ENCODE data around the gene NADK2.
"Not testable (repeated sequence)": the region's sequence is repeated elsewhere in the genome, so short reads cannot be mapped to it uniquely, and the experiment has no call there.

Gene NADK2

DNA sequence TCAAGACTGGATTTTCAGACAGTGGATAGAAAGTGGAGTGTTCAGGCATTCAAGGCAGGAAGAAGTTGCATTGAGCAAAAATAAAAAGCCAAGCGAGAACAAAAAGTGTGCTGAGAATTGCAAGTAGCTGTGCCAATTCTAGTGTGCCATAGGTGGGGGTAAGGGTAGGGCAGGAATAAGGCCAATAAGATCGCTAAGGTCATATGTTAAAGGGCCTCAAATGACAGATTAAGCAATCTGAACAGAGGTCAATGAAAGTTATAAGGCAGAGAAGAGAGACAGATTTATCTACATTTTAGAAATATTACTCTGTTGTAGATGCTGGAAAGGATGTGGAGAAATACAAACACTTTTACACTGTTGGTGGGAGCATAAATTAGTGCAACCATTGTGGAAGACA, 36.4 kb downstream of the NADK2 start:
- no peak for DNase-seq

DNA sequence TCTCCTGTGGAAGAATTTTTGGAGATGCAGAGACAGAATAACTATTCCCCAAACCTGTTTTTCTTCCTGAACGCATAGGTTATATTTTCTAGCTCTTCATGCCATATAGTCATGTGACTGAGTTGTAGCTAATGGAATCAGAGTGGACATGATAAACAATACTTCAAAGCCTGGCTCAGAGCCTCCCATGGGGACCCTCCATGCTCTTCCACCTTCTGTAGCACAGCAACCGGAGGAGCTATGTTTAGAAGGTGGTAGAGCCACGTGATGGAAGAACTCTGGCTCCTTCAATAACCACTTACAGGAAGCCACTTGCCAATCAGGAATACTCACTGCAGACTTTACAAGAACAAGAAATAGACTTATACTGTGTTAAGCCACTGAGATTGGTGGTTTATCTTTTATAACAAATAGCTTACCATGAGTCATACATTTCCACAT, 39.2 kb downstream of the NADK2 start:
- no peak for DNase-seq

DNA sequence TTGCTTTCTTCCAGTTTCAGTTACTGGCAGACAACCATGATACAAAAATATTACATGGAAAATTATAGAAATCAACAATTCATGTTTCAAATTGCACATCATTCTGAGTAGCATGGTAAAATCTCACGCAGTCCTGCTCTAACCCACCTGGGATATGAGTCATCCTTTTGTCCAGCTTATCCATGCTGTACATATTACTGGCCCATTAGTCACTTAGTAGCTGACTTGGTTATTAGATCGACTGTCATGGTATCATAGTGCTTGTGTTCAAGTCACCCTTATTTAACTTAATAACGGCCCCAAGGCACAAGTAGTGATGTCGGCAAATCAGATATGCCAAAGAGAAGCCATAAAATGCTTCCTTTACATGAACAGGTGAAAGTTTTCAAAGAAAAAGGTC, 41.2 kb downstream of the NADK2 start:
- no peak for DNase-seq

DNA sequence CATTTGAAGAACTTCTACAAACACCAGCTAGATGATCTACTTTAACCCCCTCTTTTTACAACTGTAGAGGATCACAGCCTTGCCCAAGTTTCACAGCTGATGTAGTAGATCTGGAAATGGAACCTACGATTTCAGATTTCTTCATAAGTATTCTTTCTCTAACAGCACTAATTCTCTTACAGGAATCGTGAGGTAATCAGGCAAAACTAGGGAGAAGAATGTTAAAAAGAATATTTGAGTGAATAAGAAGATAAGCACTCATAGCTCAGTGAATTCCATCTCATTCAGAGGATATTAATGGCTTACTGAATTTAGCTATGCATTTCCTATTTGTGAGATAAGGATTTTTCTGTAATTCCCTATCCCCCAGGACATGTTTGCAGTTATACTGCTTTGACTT, 42.1 kb downstream of the NADK2 start:
- no peak for DNase-seq

DNA sequence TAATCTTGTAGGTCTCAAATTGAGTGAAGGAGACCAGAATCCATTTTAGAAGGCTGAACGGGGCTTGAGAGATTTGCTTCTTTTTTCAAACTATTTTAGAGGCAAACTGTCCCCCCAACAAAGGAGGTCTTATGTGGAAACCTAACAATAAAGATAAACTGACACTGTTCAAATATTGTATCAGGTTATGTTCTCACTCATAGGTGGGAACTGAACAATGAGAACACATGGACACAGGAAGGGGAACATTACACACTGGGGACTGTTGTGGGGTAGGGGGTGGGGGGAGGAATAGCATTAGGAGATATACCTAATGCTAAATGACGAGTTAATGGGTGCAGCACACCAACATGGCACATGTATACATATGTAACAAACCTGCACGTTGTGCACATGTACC, 42.9 kb downstream of the NADK2 start:
- not testable (repeated sequence) for DNase-seq

DNA sequence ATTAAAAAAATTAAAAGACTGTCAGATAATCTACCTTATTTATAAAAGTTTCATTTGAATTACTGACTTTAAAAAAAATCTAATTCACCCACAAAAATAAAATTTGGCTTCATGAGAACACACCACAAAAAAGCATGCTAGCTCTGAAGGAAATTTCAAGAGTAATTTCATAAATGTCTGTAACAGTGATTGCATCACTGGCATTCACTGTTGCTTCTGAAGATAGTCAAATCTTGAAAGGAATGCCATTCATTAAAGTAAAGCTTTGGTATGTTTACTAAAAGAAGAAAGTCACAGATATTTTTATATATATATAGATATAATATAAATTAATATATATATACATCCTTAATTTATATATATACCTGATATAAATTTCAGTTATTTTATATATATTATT, 43.4 kb downstream of the NADK2 start:
- DNase-seq = no peak

DNA sequence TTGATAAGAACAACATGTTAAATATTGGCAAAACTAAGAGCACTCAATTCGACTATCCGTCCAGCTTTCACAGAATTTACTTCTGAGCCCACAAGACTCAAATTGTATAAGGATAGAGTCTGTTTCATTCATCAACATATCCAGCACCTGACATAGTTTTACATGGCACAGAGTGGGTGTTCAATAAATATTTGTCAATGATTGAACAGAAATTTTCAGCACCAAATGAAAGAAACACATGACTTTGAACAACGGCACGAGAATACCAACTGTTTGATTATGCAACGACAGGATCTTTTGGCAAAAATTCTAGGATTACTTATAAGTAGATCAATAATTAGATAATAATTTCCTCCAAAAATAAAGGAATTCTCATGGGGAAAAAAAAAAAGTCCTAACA, 48.0 kb downstream of the NADK2 start:
- DNase-seq = no peak

DNA sequence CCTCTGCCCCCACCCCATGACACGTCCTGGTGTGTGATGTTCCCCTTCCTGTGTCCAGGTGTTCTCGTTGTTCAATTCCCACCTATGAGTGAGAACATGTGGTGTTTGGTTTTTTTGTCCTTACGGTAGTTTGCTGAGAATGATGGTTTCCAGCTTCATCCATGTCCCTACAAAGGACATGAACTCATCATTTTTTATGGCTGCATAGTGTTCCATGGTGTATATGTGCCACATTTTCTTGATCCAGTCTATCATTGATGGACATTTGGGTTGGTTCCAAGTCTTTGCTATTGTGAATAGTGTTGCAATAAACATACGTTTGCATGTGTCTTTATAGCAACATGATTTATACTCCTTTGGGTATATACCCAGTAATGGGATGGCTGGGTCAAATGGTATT, 57.3 kb downstream of the NADK2 start:
- DNase-seq = not testable (repeated sequence)

DNA sequence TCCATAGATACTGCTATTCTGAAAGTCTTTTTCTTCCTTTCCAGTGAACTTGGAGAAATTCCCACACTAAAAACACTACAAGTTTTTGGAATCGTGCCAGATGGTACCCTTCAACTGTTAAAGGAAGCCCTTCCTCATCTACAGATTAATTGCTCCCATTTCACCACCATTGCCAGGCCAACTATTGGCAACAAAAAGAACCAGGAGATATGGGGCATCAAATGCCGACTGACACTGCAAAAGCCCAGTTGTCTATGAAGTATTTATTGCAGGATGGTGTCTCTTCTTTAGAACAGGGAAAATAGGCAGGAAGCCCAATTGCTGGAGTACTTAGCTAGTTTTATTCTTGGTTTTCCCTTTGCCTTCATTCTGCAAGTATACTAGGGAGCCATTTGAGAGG, 60.0 kb downstream of the NADK2 start:
- DNase-seq = no peak

DNA sequence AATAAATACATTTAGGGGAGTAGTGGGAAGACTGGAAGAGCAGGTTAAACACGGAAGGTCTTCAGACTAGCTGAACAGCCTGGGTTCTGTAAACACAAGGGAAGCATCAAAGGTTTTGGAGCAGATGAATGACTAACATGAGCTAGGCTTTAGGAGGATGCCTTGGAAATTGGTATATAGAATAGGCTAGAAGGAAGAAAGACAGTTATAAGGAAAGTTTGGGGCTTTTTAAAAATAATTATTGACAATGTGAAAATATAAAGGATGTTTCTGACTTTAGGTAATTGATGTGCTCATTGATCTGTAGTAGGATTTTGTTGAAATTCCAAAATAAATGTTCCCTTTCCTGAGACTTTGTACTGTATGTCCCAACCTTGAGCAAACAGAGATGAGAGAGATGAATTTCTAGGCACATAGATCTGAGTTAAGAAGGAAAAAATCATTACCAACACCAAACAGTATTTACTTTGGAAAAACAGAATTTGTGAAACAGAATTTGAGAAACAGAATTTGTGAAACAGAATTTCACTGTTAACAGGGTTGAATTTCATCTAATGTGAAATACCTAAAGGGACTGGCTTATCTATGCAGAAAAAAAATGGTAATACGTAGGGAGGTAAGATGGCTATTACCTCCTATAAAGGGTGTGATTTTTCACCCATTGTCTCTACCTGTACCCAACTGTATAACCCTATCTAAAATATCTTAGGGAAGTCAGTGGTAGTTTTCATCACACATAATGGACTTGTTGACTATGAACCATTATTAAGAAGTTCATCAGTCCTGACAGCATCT, 61.0 kb downstream of the NADK2 start:
- DNase-seq = no peak

DNA sequence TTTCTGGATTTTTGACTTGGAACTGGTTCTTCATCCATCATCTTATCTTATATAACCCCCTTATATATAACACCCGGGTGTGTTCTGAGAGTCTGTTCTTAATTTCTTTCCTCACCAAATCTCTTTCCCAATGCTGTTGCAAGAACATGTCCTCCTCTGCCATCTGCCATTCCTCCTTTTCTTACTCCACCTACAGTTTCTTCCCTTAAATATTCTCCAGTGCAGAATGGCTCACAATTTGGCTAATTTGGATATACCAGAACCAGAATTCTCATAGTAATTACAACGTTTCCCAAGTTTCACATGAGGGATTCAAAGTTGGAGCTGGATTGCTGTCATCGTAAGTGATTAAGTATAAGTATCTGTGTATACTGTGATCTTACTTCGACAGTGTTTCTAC, 61.8 kb downstream of the NADK2 start:
- DNase-seq = no peak

DNA sequence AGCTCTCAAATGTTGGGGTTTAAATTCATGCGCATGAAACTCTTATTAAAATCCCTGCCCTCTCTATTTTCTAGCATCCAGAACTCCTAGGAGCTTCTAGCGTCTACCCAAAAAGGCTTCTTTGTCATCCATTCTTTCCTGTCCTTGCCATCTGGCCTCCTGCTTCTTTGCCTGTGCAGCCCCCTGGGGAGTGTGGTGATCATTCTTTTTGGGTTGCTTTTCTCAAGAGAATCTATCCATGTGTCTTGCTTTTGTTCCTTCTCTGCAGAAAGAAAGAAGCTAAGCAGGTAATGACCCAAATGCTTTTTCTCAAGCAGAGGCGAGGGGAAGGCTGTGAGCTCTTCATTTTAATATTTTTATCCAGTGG, 63.2 kb downstream of the NADK2 start:
- DNase-seq = no peak

DNA sequence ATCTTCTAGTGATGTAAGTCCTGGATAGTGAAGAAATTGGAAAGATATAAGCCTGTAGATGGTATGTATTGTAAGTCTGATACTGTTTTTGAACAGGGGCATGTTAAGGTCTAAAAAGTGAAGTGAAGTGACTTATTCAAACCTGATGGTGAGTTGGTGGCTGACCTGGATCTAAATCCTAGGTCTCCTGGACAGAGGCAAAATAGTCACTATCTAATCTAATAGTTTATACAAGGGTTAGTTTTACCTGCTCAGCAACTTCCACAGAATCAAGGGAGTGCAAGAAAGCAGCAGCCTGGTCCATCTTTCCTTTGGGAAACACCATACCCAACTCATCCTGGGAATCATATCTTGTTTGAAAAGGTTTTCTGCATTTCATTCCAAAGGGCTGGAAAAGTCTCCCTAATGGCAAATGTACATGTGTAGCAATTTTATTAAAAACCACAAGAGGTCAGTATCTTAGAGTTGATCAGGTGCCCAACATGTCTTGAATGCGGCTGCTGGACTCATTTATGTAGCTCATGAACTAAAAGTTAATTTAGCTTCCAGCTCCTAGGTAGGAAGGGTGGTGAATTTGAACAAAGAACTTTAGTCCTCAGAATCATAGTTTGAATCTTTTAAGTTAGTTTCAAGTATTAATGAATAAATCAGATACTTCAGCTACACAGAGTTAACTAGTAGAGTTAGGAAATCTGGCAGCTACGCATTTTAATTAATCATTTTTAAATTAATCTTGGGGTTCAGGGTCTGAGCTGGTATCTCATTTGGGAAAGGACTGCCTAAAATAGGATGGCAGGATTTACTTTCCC, 63.8 kb downstream of the NADK2 start:
- DNase-seq = no peak

DNA sequence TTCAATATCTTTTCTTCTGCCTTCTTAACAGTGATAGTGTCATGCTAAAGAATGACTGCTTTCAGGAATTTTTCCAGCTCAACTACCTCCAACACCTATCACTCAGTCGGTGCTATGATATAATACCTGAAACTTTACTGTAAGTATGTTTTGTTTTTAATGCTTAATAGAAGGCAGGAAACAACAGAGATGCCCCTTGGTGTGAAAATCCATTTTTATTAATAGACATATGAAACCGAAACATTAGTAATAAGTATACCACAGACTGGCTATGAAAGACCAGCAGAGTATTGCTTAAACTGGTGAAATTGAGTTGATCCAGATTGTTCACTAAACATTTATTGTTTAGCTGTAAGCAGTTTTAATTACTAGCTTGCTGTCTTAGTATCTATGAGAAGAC, 64.6 kb downstream of the NADK2 start:
- DNase-seq = no peak

DNA sequence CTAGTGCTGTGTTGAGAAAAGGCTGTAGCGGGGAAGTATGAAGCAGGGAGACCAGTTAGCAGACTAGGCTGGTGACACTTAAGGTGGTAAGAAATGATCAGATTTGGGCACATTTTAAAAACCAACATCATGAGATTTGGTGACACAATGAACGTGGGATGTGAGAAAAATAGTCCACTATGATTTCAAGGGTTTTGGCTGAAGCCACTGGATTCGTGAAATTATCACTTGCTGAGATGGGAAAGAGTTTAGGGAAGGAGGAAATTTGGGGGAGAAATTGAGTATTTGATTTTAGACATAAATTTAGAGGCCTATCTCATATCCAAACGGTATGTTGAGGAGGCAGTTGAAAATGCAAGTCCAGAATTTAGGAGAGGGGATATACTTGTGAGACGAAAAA, 66.7 kb downstream of the NADK2 start:
- DNase-seq = no peak

DNA sequence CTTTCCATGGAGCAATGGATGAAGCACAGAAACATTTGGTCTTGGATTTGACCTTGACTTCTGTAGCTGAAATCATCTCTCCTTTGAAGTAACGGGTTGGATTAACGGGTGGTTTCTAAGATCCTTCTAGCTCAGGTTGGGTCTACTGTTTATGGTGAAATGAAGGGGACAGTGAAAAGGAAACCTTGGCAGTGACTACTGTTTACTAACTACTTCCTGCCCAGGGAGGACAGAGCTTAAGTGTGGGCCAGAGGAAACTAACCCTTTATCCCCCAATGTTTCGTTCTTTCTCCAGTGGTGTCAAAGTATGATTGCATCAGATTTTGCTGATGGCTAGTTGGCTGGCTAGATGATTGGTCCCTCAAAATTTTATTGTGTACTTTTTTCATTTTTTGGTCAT, 67.6 kb downstream of the NADK2 start:
- DNase-seq = no peak

DNA sequence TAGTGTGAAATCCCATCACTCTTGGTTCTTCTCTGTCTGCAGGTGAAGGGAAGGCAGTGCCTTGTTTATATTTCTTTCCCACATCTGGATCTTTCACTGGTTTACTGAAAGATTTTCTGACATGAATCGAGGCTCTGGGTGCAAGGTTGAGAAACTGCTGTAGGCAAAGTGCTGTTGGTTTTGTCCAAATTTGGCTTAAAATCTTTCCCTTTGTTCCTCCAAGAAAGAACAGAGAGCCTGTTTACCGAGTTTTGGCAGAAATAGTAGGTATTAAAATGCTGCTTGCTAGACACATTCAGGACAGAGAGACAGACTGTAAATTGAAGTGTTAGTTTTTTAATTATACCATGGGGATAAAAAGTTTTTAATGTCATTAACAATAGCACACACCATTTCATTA, 68.3 kb downstream of the NADK2 start:
- DNase-seq = no peak

DNA sequence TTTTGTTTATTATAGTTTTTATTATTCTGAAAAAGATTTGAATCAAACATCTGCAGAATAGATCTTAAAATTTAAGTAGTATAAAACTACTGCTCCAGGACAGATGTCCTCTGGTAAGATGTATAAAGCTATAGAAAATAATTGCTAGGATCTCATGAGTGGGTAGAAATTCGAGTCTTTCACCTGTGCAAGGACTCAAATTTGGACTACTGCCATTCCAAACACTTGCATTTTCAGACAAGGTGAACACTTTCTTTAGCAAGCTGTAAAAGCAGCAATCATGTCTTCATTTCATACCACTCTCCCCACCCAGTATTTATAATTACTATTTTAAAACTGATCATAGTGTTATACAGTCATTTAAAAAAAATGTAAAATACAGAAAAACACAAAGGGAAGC, 69.1 kb downstream of the NADK2 start:
- DNase-seq = no peak

DNA sequence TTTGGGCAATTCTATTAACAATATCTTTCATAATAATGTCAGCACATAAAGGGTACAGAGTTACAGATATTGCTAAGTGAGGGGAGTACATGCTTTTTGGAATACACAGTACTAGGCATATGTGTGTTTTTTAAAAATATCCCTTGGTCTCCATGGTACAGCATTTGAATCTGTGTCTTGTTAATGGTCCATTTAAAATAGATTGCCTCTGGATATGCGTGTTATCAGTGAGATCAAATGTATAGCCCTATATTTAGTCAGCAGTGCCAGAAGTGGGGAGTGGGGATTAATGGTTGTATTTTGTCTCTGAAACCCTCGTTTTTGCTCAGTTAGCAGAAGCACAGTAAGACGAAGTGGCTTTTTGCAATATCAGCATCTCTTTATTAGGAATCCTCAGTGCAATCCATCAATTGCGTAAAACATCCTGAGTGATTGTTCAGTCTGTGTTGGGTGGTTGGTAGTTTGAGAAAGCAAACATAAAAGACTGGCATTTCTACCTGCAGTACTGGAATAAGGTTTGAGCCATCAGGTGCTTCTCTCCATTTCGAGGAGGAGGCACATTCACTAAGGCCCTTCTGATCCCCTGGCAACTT, 70.8 kb downstream of the NADK2 start:
- no peak for DNase-seq

DNA sequence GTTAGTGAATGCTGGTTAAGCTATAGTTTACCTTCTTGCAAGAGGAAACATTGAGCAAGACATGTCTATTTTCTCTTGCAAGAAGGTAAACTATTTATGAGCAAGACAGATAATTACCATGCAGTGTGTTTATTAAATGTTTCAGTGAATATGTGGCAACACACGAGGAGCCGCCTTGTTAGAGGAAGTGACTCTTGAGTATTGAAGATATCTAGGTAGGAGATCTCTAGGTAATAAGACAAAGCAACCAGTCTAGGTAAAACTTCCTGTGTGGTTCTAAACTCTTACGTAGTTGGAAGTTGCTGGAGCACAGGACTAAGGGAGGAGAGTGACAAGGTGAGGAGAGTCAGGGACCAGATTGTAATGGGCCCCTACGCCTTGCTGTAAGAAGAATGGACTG, 73.0 kb downstream of the NADK2 start:
- no peak for DNase-seq

DNA sequence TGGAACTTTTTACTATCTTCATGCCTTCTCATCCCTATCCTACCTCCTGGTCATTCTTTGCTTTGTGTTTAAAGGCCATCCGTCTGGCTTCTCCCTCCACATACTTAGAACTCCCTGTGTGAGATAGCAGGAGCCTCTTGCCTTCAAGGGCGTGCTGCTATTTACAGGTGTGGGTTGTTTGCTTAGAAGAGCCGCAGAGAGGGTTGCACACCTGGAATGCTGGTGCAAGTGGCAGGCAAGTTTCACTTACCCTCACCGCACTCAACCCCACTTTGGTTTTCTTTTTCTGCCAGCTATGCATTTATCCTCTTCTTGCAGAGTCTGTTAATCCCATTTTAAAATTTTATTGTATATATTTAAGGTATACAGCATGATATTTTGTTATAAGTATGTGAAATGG, 77.3 kb downstream of the NADK2 start:
- no peak for DNase-seq

DNA sequence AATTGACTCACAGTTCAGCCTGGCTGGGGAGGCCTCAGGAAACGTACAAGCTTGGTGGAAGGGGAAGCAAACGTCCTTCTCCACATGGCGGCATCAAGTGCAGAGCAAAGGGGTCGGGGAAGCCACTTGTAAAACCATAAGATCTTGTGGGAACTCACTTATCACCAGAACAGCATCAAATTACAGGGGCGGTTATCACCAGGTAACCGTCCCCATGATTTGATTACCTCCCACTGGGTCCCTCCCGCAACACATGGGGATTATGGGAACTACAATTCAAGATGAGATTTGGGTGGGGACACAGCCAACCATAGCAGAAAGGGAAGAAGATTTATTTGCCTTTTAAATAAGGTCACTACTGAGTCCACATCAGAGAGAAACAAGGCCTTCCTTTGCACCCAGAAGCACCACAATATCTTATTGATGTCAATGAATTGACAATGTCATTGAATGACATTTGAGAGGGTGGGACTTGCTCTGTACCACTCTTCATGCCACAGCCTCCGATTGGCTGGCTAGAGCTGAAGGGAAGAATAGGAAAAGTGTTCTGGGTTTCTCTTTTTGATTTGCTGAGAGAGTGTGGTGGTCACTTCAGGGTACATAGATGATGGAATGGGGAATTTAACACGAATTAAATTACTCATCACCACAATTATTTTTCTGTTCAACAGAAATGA, 78.8 kb downstream of the NADK2 start:
- no peak for DNase-seq

DNA sequence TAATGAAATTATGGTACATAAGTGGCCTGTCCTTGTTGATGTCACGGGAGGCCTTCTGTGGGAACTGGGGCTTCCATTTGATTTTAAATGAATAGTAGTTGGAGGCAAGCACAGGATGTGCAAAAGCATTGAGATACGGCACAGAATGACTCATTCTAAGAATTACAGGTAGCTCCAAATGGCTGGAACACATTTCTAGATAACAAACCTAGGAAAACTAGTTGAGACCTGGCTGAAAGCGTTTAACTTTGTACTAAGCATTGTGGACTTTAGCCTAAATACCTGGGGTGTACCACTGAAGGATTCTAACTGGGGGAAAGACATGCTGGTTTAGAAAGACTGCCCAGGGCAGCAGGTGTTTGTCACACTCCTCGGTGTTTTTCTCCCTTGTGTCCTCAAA, 80.4 kb downstream of the NADK2 start:
- no peak for DNase-seq

DNA sequence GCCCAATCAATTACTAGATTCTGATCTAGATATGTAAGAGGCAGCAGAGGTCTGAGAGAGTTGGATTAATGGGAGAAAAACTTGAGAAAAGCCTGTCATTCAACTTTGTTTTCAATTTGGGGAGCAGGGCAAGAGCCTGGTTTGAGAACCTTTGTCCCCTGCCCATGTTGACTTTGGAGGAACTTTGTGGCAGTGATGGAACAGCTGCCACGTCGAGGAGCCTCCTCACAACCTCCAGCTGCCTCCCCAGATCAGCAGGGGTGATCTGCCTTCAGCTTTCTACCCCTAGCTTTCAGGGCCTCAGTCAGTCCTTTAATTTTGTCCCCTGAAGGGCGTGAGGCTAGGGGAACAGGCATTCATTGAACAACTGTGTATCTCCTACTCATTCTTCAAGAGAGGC, 81.1 kb downstream of the NADK2 start:
- DNase-seq = no peak

All from effector CD8-positive, alpha-beta T cell (primary cell).